GM12891 (cell line): Measurements from ENCODE around the gene USH2A.

Source experiments
- PAX5 ChIP-seq: IDR thresholded peaks from 2 replicates; pipeline ENCODE4 v1.6.1; 2011; ENCODE audit warnings: low read length, moderate library complexity, mild to moderate bottlenecking; ENCODE audit not compliant: insufficient read depth, severe bottlenecking
- POLR2A ChIP-seq: IDR thresholded peaks from 2 replicates; pipeline ENCODE4 v1.6.1; 2011; ENCODE audit warnings: low read depth, low read length, control low read depth
- POLR2AphosphoS5 ChIP-seq: IDR thresholded peaks from 2 replicates; pipeline ENCODE4 v1.6.1; 2011; ENCODE audit warnings: low read depth, low read length, control low read depth
- TAF1 ChIP-seq: IDR thresholded peaks from 2 replicates; pipeline ENCODE4 v1.6.1; 2011; ENCODE audit warnings: low read depth, low read length, control low read depth

- TF ChIP-seq POLR2A (no peak), POLR2AphosphoS5 (no peak), TAF1 (no peak), PAX5 (no peak)
Observed at GRCh38 chr1:215875236-215875635, 548.0 kb downstream of the USH2A start.
